HG03196 (cell line): ENCODE results near the gene EDC3.
"Not testable (repeated sequence)": the region's sequence is repeated elsewhere in the genome, so short reads cannot be mapped to it uniquely, and the experiment has no call there.

Source experiments
- ATAC-seq: cut with Tn5 transposase; IDR thresholded peaks from one replicate; pipeline ENCODE4 v1.9.1; 2021; ENCODE audit not compliant: unreplicated experiment

The EDC3 gene

GRCh38 chr15:74710319-74711094 lies 14.7 kb upstream of the EDC3 start:
- ATAC-seq, result no peak

DNA sequence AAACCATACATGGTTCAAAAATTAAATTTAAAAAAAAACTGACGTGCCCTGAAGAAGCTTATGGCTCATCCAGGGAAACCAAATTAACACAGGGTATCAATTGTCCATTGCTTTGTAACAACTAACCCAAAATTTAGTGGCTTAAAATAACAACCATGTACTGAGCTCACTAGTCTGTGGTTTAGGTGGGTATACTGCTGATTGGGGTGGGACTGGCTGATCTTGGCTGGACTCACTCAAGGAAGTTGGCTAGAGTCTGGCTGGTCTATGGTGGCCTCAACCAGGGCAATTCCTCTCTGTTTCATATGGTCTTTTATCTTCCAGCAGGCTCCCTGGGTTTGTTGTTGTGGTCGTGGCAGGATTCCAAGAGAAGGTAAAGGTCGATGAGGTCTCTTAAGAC lies 14.1 kb upstream of the EDC3 start:
- no peak for ATAC-seq

GRCh38 chr15:74709011-74709410 lies 13.2 kb upstream of the EDC3 start:
- no peak for ATAC-seq

- ATAC-seq, result no peak
These were observed 984 bp upstream of the EDC3 start for GRCh38 chr15:74696808-74697207.

- ATAC-seq, result no peak
These were observed 540 bp upstream of the EDC3 start for GRCh38 chr15:74696398-74696729.

DNA sequence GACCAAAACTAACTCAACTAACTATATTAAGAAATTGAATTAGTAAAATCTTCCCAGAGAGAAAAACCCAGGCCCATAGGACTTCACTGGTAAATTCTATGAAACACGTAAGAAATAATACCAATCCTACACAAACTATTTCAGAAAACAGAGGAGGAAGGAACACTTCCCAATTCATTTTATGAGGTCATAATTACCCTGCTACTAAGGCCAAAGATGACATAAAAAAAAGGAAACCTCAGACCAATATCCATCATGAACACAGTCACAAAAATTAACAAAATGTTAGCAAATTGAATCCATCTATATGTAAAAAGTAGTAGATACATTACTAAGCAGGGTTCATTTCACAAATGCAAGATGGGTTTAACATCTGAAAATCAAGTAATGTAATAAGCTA lies 3.5 kb downstream of the EDC3 start:
- ATAC-seq, result no peak

DNA sequence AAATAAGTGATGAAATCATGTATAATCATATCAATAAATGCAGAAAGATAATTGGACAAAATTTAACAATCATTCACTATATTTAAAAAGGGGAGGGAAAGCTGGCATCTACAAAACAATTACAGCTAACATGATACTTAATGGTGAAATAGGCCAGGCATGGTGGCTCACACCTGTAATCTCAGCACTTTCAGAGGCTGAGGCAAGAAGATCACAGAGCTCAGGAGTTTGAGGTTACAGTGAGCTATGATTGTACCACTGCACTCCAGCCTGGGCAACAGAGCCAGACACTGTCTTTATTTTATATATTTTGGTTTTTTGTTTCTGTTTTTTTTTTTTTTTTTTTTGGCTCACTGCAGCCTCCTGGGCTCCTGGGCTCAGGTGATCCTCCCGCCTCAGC lies 12.1 kb downstream of the EDC3 start:
- ATAC-seq, result no peak

DNA sequence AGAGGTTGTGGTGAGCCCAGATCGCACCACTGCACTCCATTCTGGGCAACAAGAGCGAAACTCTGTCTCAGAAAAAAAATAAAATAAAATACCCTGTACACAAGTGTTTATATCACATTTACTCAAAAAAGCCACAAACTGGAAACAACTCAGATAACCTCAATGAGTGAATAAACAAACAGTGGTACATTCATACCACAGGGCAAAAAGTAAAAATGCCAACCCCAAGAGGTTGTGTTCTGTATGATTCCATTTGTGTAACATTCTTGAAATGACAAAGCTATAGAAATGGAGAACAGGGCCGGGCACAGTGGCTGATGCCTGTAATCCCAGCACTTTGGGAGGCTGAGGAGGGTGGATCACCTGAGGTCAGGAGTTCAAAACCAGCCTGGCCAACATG lies 12.9 kb downstream of the EDC3 start:
- ATAC-seq, result no peak

DNA sequence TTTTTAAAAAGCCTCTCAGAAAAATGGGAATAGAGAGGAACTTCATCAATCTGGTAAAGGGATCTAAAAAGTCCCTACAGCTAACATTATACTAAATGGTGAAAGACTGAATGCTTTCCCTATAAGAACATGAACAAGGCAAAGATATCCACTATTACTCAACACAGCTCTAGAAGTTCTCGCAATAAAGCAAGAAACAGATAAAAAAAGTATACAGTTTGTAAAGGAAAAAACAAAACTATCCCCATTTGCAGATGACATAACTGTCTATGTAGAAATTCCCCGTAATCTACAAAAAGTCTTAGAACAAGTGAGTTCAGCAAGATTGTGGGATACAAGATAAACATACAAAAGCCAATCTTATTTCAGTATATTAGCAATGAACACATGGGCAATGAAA lies 15.4 kb downstream of the EDC3 start:
- ATAC-seq, result no peak

DNA sequence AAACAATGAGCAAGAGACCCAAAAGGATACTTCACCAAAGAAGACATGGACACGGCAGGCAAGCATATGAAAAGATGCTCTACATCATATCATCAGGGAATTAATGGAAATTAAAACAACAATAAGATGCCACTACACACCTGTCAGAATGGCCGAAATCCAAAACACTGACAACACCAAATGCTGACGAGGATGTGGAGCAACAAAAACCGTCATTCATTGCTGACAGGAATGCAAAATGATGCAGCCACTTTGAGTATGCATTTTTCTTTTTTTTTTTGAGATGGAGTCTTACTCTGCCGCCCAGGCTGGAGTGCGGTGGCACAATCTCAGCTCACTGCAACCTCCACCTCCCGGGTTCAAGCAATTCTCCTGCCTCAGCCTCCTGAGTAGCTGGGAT lies 19.0 kb downstream of the EDC3 start:
- ATAC-seq, result no peak

- ATAC-seq, result no peak
These were observed 21.7 kb downstream of the EDC3 start for GRCh38 chr15:74674161-74674560.

GRCh38 chr15:74669627-74670026 lies 26.2 kb downstream of the EDC3 start:
- no peak for ATAC-seq

GRCh38 chr15:74667975-74668374 lies 27.8 kb downstream of the EDC3 start:
- no peak for ATAC-seq

GRCh38 chr15:74664670-74665069 lies 31.2 kb downstream of the EDC3 start:
- ATAC-seq, result no peak

DNA sequence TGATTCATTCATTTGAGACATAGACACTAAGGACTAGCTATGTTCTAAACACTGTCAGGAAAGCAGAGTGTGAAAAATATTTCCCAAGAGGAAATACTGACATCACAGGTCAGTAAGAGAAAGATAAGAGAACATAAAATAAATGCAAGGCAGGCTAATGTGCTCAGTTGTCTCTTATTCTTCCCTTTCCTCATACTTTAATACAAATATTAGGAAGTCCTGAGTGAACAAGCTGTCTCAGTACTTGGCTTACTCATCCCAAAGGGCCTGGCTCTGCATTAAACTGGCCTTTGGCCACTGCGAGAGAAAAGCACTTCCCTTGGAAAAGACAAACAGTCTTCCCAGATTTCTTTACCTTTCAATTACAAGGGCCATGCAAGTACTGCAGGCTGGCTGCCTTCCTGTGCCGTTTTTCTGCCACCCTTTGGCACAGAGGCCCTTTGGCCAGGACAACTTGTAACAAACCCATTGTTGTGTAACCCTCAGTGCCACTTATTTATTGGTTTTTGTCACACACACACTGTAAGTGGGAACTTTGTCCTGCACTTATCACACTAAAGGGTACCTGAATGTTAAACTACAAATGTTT lies 31.7 kb downstream of the EDC3 start:
- ATAC-seq, result no peak

DNA sequence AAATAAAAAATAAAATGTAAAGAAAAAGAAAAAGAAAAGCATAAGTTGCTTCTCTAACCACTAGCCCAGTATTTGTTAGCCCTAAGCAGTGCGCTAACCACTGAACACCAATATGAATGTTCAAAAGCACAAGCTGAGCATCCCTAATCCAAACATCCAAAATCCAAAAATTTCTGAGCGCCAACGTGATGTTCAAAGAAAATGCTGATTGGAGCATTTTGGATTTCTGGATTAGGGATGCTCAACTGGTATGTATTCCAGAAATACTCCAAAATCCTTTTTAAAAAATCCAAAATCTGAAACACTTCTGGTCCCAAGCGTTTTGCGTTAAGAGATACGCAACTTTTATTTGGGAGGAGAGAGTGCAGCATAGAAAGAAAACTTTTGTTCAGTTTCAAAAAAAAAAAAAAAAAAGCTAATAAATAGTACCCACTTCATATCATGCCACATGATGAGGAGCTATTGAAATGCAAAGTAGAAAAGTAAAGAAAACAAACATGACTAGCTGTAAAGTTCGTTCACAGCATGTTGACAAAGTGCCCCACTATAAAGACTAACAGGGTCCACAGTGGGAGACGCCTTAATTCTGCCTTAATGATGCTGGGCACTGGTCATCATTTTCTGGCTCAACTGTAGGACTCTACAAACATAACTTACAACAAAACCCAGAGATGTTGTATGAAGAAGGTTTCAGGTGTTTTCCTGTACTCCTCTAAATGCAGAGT lies 32.4 kb downstream of the EDC3 start:
- ATAC-seq, result no peak

DNA sequence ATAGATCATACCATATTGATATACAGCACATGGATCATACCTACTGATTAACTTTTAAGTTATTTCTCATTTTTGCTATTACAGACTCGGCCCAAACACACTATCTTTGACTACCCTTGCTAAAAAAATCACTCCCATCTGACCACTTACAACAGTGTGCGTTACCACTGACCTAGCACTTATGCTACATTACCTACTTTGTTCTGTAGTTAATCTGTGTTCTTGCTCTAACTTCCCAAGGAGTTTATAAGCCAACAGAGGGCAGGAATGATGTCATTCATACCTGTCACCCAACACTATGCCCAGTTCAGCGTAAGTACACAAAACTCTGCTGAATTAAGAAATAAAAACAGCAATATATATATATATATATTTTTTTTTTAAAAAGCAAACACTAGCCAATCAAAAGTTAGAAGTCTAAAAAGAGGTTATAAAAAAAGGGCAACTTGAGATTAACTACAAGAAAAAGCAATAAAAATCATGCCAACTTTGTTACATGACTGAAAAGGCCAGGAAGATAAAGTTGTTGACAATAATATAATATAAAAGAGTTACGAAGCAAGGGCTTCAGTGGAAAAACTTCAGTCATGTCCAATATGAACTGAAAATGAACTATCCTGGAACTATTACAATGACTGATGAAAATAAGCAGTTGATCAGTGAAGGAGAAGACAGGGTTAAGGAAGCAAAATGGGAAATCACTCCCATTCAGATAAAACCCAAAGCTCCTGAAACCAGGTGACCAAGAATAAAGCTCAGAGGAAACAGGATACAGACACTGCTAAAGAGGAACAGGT lies 33.6 kb downstream of the EDC3 start:
- no peak for ATAC-seq

- not testable (repeated sequence) for ATAC-seq
These were observed 34.5 kb downstream of the EDC3 start for GRCh38 chr15:74661280-74661679.

DNA sequence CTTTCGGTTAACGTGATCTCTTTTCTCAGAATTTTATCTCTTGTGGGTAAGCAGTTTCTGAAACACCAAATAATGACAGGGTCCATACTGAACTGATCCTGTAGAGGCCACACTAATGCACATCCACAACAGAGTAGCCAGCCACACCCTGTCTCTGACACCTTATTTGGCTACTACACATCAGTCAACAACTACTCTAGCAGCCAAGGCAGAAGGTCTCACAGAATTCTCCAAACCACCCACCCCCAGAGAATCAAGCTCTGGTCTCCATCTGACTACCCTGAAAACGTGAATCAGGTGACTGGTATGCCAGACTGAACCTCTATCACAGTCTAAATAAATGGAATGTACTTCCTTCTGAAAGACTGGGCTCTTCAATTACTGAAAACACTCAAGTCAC lies 38.0 kb downstream of the EDC3 start:
- no peak for ATAC-seq

GRCh38 chr15:74656935-74657535 lies 38.8 kb downstream of the EDC3 start:
- no peak for ATAC-seq

GRCh38 chr15:74655424-74655823 lies 40.4 kb downstream of the EDC3 start:
- ATAC-seq, result no peak
